GM18526 (cell line): Measurements from ENCODE around the gene NRBF2.

Source experiments
- POLR2A ChIP-seq: IDR thresholded peaks from 3 replicates; pipeline ENCODE4 v1.6.1; 2011; ENCODE audit not compliant: insufficient read length; ENCODE audit errors: extremely low read depth

NRBF2 gene

DNA sequence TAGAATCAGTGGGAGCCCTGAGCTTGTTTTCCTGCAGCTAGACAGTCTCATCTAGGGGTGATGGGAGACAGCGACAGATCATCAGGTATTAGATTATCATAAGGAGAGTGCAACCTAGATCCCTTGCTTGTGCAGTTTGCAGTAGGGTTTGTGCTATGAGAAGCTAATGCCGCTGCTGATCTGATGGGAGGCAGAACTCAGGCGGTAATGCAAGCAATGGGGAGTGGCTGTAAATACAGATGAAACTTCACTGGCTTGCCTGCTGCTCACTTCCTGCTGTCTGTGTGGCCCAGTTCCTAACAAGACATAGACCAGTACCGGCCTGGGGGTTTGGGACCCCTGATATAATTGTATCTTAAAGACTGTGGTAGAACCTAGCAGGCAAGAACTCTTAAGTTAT is 17.6 kb downstream of the NRBF2 start:
- TF ChIP-seq POLR2A: no peak

DNA sequence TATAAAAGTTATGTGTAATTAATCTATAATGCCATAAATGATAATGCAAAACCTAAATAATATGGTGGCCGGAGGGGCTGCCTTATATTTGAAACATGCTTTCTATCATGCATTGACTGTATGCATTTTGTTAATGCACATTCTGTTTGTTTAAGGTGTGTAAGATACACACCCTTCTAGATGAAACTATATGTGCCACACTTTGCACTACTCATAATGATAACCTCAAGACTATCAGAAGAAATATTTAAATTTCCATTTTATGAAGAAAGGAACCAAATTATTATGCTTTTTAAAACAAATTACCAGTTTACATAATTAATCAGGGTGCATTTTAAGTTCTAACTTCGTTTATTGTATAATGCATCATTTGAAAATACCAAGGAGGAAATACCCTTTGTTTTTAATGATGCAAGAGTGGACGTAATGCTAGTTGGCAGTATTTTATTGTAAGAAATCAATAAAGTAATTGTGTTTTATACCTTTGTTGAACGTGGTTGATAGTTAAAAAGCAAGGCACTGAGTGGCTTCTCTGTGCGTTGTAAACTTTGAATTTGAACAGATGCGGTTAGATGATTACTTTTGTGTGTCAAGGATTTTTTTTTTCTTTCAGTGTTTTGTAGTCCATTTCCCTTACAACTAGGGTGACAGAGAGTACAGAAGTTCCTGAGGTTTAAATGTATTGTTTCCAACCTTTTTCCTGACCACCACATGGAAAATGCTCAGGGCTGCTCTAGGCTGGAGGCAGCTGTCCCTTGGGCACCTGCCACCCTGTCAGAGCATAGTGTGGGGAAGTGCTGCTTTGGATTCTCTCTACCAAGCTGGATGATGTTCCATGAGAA is 21.6 kb downstream of the NRBF2 start:
- TF ChIP-seq POLR2A: no peak

DNA sequence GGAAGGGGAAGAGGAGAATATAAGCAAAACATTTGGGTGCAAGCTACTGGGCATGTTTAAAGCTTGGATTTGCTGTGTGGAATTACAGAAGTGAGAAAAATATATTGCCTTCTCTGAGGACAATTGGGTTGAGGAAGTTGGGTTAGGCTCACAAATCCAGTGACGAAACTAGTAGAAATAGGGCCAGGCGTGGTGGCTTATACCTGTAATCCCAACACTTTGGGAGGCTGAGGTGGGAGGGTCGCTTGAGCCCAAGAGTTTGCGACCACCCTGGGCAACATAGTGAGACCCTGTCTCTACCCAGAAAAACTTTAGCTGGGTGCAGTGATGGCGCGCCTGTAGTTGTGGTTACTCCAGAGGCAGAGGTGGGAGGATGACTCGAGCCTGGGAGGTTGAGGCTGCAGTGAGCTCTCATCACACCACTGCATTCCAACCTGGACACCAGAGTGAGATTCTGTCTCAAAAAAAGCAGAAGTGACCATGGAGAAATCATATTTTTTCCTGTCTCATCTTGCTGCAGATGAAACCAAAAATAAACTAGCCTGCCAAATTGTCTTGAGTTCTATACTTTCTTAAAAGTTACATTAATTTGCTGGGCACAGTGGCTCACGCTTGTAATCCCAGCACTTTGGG is 22.4 kb downstream of the NRBF2 start:
- no peak for TF ChIP-seq POLR2A

DNA sequence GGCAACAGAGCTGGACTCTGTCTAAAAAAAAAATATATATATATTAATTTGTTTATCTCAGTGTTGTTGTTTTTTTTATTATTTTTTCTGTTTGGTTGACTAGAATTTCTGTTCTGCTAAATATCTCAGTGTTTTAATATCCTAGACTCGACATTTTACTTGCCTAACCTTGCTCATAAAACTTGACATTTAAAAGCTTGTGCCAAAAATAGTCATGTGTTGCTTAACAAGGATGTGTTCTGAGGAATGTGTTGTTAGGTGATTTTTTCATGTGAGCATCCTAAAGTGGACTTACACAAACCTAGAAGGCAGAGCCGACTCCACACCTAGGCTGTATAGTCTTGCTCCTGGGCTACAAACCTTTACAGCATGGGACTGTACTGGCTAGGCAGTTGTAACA is 23.1 kb downstream of the NRBF2 start:
- TF ChIP-seq POLR2A: no peak

GRCh38 chr10:63157845-63158624 is 24.9 kb downstream of the NRBF2 start:
- no peak for TF ChIP-seq POLR2A

- TF ChIP-seq POLR2A: no peak
These were observed 28.5 kb downstream of the NRBF2 start for GRCh38 chr10:63161592-63161991.

DNA sequence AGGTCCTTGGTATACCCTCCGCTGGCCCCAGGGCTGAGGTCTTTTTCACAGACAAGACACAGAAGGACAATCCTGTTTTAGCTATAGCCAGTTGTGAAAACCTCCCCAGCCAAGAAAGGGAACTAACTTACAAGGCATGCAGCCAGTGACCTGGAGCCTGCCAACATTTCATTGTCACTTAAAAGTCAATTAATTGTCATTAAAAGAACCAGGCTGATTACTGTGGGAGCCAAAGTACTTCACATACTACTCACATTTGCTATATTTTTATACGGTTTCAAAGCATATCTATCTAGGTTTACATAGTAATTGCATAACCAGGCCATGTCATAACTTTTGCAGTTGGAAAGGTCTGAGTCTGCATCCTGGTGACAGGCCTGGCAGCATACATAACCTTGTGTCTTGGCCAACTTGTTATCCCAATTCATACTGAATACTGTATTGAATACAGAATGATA is 31.1 kb downstream of the NRBF2 start:
- no peak for TF ChIP-seq POLR2A

DNA sequence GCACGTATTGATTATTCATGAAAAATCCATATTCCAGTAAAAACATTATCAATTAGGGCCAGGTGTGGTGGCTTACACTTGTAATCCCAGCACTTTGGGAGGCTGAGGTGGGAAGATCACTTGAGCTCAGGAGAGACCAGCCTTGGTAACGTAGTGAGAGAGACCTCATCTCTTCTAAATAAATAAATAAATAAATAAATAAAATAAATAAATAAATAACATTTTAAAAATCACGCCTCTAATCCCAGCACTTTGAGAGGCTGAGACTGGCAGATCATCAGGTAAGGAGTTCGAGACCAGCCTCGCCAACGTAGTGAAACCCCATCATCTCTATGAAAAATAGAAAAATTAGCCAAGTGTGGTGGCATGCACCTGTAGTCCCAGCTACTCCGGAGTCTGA is 32.1 kb downstream of the NRBF2 start:
- TF ChIP-seq POLR2A: no peak

DNA sequence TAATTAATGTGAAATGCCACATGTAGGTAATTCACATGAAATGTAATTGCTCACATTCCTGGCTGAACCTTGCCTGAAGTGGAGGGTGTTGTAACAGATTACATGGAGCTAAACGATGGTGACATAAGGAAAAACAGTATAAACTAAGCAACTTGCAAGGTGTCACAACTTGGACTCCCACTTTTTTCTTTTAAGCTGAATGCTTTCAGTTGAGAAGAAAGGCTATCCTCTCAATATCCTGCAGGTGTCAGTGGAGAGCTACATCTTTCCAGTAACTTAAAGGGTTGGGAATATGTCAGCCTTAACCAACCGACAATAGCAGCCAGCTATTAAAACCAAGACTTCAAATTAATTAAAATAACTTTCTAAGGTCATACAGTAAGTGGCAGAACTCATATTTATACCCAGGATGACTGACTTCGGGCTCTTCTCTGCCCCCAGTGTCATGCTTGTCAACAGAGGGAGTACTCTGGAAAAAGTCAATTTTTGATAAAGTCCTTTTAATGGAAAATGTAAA is 33.7 kb downstream of the NRBF2 start:
- no peak for TF ChIP-seq POLR2A

GRCh38 chr10:63168821-63169462 is 35.8 kb downstream of the NRBF2 start:
- TF ChIP-seq POLR2A: no peak

- no peak for TF ChIP-seq POLR2A
These were observed 36.5 kb downstream of the NRBF2 start for GRCh38 chr10:63169624-63170023.

- no peak for TF ChIP-seq POLR2A
These were observed 38.2 kb downstream of the NRBF2 start for GRCh38 chr10:63171255-63171855.

DNA sequence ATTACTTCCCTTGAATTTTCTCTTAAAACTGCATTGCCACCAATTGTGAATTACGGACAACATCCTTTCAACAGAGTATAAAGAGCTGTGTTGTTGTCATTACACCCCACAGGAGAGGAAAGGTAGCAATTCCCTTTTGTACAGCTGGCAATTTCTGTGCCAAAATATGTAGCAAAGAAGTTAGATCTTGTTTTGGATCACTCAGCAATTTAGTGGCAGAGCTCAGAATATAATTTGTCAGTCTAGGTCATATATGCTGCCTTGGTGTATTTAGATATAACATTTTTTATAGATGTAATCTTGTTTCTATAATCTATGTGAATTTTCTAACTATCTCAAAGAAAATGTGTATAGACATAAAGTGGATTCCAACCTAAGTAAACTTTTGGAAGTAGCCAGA is 38.8 kb downstream of the NRBF2 start:
- TF ChIP-seq POLR2A: no peak

GRCh38 chr10:63173468-63174232 is 40.5 kb downstream of the NRBF2 start:
- TF ChIP-seq POLR2A: no peak
